ENCODE results near the gene KATNAL1. TPM values are rescaled to one million over a fixed set of nuclear protein-coding genes. Genes with fewer than 3 reads are reported as not detected.

Gene KATNAL1
- total RNA-seq, result 1 to 10 TPM; 3.3 to 9.4 TPM
- long read RNA-seq, result 0 reads

DNA sequence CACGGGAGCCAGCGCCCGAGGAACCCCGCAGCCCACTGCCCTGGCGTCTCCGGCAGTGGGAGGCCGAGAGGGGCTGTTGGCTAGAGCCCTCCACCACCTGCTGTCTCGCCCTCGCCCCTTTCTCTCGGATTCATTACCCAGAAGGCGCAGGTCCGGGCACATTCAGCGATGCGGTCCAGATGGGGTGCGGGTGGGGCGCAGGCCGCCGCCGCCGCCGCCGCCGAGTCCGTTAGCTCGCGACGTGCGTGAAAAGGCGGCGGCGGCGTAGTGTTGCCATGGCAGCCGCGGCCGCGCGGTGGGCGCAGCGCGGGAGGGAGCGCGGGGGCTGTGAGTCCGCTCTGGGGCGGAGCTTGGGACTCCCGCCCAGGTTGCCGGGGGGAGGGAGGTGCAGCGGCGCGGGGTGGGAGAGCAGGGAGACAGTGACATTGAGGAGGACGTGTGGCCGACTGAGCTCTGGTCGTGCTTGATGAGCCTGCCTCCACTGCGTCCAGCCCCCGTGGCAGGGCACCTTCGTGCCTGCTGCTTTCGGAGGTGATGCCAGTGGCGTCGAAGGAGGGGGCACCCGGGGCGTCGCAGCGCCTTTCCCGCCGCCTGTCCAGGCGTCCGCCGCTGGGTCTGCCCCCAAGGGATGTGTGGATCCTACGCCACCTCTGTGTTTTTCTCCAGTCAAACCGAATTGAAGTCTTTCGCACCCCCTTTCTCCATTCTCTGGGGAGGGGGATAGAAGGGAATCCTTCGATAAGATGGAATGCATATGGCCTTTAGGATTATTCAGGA is at the start of gene KATNAL1:
TSS of gene KATNAL1 (minus strand) at position 358 of the 777 bp plus-strand sequence. CDS start 23,774 bp downstream, outside the sequence.
- ATAC-seq (peak; percentile 69), DNase-seq (peak; percentile 66 to 77)
- intact Hi-C loops (cut with DNase I, micrococcal nuclease), result loop anchor here in 1 of 2 donors (10.0 kb wide), 1 partner anchor 77 kb away; no protein-coding TSS in a partner anchor

DNA sequence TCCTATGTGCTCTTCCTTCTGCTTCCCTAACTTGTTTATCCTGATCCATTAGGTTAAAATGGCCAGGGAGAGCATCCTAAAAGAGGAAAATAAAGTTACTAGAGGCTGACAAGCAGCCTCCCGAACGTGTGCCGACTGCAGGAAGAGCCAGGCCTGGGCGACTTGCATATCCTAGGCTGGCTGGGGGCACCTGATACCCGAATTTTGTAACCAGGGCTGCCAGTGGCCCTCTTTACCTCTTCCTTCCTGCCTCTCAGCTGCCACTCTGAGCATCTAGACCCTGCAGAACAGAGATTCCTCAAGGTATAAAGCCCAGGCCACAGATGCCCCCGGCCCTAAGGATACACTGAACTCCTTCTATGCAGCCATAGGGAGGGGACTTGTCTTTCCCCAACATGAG is 48.5 kb upstream of the KATNAL1 start:
- DNase-seq, result no peak
- no peak for ATAC-seq
- intact Hi-C loops (cut with DNase I, micrococcal nuclease), result no loop called here

DNA sequence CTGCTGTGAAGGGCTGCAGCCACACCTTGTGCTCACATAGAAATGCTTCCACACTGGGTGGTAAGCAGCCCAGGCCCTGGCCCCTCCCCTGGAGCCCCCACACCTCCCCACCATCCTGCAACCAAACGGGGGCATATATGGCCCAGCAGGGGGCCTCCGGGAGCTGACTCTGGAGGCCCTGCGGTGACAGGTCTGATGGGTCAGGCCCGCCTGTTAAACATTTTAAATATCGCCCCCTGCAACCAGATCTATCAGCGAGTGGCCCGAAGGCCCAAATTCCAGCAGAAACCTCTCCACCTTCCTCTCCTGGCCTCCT is 48.0 kb upstream of the KATNAL1 start:
- no peak for ATAC-seq
- intact Hi-C loops (cut with DNase I, micrococcal nuclease), result no loop called here

GRCh38 chr13:30354493-30355383 is 47.4 kb upstream of the KATNAL1 start:
- ATAC-seq (no peak), DNase-seq (no peak)
- intact Hi-C loops (cut with DNase I, micrococcal nuclease), result no loop called here

More for the DNA sequence above, 48.0 kb upstream of the KATNAL1 start:
- peak in 1 of 2 donors; percentile 52 for DNase-seq

- ATAC-seq, result no peak
- intact Hi-C loops (cut with DNase I, micrococcal nuclease), result no loop called here
- no peak for DNase-seq
Measured at GRCh38 chr13:30353471-30354215, 46.3 kb upstream of the KATNAL1 start.

- ATAC-seq (no peak), DNase-seq (no peak)
- intact Hi-C loops (cut with DNase I, micrococcal nuclease), result no loop called here
Measured at GRCh38 chr13:30353060-30353459, 45.7 kb upstream of the KATNAL1 start.

DNA sequence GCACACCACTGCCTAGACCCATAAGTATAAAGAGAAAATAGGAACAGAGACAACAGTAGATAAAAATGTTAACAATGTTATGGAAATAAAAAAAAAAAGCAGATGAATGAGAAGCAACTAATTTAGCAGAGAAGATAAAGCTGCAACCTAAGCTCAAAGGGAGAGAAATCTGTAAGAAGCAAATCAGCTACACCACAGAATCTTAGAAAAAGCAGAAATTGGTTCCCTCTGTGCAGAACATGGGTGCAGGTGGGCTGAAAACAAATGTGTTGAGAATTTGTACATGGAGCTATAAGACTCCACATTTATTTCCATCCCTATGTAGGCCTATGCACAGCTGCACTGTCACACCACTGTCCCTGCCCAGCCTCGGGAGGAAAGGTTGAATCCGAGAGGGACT is 44.8 kb upstream of the KATNAL1 start:
- intact Hi-C loops (cut with DNase I, micrococcal nuclease), result no loop called here
- no peak for ATAC-seq

GRCh38 chr13:30346789-30347167 is 39.4 kb upstream of the KATNAL1 start:
- intact Hi-C loops (cut with DNase I, micrococcal nuclease), result no loop called here
- DNase-seq, result no peak
- no peak for ATAC-seq

More for the DNA sequence above, 44.8 kb upstream of the KATNAL1 start:
- no peak for DNase-seq

DNA sequence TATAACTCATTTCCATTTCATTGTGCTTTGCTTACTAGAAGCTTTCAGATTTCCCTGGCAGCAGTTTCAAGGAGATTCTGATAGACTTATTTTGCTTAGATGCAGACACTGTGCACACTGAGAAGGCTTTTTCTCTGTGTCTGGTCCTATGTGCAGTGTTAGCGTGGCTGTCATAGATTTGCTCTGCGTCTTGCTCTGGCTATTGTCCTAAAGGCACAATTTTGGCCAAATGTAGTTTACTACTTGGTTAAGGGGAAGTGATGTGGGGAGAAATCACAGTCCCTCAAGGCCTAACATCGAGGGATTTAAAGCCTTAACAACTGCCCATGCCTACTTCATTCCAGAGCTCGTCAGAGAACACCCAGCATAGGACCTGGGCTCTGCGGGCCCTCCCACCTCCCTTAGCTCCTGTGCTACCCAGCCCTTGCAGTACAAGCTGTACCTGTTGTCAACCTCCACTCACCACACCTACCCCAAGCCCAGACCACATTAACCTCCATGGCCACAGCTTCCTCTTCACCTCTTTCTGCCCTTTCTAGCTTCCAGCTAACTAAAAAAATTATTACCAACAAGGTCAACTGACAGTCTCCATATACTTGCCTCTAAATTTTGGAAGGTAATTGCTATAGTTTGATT is 38.9 kb upstream of the KATNAL1 start:
- intact Hi-C loops (cut with DNase I, micrococcal nuclease), result no loop called here
- DNase-seq (peak; percentile 41 to 43), ATAC-seq (peak; percentile 38)

GRCh38 chr13:30345426-30346100 is 38.2 kb upstream of the KATNAL1 start:
- ATAC-seq (no peak), DNase-seq (no peak)
- intact Hi-C loops (cut with DNase I, micrococcal nuclease), result no loop called here

DNA sequence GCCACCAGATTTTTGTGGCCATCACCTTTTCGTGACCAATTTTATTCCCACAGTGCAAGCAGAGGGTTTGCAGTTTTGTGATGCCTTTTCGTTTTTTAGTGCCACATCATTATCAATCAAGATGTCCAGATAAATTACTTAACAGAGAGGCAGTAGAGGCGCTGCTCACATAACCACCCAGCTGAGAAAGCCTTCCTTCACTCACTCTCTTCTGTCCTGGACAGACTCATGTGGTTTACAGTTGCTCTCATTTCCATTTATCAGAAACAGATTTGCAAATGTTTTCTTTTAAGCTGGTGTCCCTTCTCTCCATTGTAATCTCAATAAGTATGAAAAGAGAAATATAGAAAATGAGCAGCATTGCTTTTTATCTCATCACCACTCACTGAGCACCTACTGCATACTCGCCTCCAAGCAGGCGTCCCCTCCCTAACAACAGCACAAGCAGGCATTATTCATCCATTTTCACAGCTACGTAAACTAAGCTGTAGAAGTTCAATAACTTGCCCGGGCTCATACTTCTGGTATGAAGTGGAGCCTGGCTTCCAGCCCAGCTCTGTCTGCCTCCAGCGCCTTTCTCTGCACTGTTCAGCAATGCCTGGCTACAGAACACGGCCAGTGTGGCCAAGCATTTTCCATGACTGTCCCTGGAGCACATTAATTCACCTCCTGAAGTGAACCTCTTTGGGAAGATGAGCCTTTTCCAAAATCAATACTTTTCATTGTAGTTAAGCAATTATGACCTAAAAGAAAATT is 34.6 kb upstream of the KATNAL1 start:
- intact Hi-C loops (cut with DNase I, micrococcal nuclease), result no loop called here
- ATAC-seq (peak; percentile 84), DNase-seq (peak; percentile 70 to 75)

DNA sequence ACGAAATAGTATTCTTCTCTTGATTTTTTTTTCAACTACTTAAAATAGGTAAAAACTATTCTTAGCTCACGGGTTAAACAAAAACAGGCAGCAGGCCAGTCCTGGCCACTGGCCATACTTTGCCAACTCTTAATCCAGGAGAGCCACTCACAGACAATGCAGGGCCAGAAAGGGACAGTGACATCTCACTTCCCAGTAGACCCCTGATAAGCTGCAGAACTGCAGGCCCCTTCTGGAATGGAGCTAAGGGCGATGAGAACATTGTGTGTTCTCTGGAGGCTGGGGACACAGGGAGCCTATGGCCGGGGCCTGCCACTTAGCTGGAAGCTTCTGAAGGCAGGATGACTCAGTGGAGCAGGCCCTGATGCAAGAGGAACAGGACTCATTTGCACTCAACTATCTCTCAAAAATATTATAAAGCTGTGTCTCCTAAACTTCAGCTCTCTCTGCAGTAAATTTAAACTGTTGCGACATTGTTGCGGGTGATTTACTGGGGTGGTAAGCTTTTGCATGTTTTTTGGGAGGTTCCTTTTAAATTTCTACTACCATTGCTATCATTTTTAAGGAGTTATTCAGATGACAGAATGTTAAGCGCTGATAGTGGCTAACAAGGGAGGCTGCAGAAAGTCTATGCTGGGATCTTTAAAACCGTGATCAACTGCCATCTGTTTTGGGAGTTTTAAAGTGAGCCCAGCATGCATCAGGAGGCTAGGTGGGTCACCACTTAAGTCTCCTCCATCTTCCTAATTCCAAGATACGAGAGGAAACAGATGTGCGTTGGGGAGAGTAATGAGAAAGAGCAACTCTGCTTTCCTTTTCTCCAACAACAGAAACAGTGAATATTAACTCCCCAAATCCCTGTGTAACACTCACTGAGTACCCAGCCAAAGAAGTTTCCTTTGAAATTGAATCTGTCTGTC is 33.2 kb upstream of the KATNAL1 start:
- peak; percentile 11 to 64 for DNase-seq
- no peak for ATAC-seq
- intact Hi-C loops (cut with DNase I, micrococcal nuclease), result no loop called here

GRCh38 chr13:30339738-30340330 is 32.5 kb upstream of the KATNAL1 start:
- ATAC-seq (no peak), DNase-seq (no peak)
- intact Hi-C loops (cut with DNase I, micrococcal nuclease), result no loop called here

- DNase-seq, result no peak
- no peak for ATAC-seq
- intact Hi-C loops (cut with DNase I, micrococcal nuclease), result no loop called here
Measured at GRCh38 chr13:30338952-30339351, 31.6 kb upstream of the KATNAL1 start.

GRCh38 chr13:30338331-30338851 is 31.0 kb upstream of the KATNAL1 start:
- DNase-seq, result no peak
- no peak for ATAC-seq
- intact Hi-C loops (cut with DNase I, micrococcal nuclease), result no loop called here

GRCh38 chr13:30337061-30337610 is 29.8 kb upstream of the KATNAL1 start:
- intact Hi-C loops (cut with DNase I, micrococcal nuclease), result no loop called here
- ATAC-seq, result no peak
- no peak for DNase-seq
